8988T (cell line): ENCODE results near the gene CDRT15.
"Not testable (repeated sequence)": the region's sequence is repeated elsewhere in the genome, so short reads cannot be mapped to it uniquely, and the experiment has no call there.

Experiments used
- DNase-seq: peaks from one replicate; pipeline ENCODE4 v3.0.0; 2011

CDRT15 gene

DNA sequence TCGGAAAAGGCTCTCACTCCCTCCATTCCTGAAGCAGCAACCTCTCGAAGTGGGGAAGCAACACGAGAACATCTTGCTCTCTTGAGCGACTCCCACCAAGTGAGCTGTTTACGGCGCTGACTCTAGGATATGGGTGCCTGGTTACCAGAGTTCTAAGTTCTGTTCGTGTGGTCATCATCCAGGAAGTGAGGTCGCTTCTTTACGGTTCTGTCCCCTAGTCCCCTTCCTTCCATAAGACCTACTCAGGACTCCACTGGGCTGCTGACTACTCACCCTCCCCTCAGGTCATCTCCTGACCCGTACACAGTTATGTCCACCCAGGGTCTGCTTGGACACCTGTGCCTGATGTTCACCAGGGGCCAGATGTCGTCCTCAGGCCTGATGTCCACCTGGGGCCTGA, at the start of gene CDRT15:
TSS of gene CDRT15 (minus strand) at position 101 of the 400 bp plus-strand sequence. CDS start at position 72, 29 bp downstream.
- not testable (repeated sequence) for DNase-seq

DNA sequence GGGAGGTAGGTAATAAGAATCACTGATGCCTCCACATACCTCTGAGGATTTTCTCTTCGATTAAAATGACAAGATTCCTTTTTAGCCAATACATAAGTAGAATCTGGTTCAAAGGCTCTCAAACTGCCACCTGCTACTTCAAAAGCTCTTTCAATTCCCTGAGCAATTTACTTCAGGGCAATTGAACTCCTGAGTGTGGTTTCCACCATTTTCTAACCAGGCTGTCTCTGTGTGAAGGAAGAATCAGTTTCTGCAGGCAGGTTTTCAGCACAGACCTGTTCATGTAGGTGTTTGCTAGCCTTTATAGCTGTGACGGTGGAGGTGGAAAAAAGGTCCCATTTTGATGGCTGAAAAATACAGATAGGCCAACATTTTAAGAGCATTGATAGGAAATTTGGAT, 46.1 kb upstream of the CDRT15 start:
- DNase-seq = no peak

DNA sequence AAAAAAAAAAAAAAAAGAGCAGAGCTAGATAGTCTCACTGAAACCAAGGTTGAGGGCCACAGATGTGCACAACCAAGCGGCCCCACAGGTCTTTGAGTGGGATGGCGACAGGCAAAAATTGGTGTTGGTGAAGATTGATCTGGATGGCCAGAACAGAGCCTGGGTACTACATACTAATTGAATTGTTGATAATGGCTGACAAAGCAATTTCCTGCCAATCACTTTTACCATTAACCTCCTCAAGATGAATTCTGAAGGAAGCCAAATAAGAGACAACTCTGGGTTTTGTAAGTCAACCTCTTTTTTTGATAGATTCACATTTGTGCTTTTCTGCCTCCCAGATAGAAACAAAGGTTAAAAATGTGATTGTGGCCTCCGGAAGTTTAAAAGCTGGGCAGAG, 44.9 kb upstream of the CDRT15 start:
- no peak for DNase-seq

DNA sequence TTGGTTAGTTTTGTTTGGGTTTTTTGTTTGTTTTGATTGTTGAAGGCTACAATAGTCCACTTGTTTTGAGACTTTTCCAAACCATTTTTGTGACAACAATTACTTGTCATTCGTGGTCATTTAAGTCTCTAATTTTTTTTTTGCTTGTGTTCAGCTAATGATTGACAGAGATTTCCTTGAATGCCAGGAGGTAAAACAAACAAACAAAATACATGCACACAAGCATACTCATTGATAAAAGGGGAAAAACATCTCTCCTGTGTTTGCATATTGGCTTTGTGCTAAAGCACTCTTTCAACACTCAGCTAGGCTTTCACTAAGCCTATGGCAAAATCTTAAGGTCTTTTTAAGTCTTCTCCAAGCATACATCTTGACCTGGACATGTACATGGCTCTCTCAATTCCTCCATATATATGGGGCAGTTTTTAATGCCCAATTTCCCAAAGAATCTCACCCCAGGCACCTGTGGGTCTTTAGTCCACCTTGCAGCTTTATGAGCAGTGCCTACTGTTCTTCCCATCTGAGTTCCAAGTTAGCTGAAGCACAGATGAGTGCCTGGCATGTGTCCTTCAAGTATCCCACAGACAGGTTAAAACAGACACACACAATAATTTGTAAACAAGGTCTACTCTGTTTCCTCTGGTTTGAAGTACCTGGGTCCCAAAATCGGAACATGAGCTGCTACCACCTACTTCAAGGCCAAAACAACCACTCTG, 40.0 kb upstream of the CDRT15 start:
- DNase-seq = no peak

DNA sequence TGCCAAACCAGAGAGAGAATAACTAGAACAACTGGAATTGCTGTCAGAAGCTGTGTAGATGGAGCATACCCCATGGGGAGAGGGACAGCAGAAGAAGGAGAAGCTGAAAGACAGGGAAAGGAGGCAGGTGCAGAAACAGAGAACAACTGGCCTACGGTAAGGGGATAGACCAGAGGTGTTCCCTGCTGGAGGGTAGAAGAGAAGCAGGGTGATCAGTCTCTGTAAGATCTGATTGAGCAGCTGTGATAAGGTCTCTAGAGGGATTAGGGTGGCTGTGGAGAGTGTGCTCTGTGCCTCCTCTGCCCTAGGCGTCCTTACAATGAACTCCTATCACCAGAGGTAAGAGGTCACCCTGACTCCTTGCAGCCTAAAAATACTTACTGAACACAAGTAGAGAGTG, 33.8 kb upstream of the CDRT15 start:
- DNase-seq = no peak

DNA sequence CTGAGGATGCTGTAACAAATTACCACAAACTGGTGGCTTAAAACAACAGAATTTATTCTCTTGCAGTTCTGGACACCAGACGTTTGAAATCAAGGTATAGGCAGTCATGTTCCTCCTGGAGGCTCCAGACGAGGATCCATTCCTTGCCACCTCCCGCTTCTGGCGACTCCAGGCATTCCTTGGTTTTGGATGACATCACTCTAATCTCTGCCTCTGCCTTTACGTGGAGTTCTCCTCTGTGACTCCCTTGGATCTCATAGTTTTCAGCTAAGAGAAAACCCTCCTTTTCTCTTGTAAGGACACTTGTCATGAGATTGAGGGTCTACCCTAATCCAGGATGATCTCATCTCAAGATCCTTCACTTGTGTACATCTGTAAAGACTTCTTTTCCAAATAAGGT, 32.8 kb upstream of the CDRT15 start:
- DNase-seq = no peak

DNA sequence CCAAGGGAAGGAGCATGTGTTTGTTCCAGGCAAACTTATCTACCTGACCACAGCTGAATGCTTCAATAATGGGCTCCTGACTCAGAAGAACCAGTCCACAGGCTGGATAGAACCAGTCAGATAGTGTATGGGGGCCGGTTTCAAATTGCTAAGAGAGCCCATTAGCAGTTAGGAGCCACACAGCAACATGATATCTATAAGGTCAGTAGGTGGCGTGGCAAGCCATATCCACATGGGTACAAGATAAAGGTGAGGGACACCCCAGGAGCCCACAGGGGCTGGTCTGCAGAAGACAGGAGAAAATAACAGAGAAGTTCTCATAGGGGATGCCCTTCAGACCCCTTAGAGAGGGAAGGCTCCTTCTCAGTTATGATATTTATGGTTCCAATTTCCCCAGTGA, 31.6 kb upstream of the CDRT15 start:
- DNase-seq = no peak

DNA sequence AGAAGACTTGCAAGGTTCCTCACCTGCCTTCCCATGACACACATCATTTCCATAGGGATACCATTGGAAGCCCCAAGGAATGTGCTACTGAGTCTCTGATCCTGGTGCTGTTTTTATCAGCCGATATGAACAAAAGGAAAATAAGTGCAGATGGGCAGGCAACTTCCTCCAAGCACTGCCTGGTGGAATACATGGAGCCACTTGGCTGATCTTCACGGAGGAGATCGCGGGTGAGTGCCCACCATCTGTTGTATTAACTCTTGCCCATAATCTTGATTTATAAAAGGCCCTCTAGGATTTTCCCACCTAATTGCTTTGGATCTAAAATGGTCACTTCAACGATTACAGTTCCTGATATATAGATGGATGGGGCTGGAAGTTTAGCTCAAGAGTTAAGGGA, 24.7 kb upstream of the CDRT15 start:
- no peak for DNase-seq

DNA sequence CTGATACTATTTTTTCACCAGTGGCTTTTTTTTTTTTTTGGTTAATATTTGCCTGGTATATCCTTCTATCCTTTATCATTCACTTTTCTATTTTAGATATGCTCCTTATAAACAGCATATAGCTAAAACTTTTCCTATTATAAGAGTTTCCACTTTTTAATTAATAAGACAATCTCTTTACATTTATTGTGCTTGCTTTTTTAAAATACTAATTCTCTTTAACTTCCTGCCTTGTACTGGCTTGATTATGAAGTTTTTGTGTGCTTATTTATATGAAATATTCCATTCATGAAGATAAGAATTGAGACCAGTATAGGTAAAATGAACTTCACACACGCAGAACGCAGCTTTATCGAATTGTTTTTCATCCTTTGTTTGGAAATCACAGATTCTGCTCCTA, 9.0 kb upstream of the CDRT15 start:
- no peak for DNase-seq

DNA sequence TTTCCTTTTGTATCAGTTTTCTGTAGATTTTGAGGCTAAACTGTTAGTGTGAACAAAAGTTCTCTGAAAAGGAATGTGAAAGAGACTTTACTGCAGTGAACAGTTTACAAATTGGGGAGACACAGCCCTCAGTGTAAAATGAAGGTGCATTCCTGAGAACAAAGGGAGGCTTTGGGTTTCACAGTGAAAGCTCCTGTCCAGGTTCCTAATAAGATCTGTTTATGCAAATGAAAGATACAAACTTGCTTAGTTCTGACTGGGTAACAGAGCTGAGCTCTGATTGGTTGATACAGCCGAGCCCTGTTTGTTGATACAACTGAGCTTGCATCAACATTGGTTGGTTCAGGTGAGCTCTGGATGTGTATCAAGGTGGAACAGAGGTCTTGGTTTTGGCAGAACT, 8.3 kb upstream of the CDRT15 start:
- no peak for DNase-seq

DNA sequence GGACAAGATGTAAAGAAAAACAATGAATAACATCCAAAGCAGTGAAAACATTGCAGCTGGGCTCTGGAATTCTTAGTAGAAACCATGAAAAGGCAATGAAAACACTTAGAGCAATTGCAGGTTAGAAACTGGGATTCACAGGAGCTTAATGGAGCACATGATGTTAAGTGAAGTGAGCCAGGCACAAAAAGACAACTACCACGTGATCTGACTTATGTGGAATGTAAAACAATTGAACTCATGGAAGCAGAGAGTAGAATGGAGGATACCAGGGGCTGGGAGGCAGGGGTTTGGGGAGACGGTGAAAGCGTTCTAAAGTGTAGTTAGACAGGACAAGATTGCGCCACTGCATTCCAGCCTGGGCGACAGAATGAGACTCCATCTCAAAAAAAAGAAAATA, 2.6 kb upstream of the CDRT15 start:
- DNase-seq = not testable (repeated sequence)

DNA sequence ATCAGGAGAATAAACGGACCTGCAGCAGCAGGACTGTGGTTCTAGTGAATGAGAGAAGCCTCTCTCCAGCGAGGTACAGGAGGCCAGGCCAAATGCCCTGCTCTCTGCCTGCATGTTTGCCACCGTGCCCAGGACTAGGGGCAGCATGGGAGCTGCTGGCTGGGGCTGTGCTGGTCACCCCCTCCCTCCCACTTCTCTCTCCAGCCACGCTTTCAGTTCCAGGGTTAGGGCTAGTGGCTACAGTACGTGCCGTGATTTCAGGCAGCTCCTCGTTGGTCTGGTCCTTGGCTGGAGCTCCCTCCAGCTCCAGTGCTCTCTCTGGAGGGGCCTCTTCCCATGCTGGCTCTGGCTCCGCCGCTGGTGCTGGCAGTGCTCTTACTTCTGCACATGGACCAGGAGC, 630 bp downstream of the CDRT15 start:
- DNase-seq = not testable (repeated sequence)

DNA sequence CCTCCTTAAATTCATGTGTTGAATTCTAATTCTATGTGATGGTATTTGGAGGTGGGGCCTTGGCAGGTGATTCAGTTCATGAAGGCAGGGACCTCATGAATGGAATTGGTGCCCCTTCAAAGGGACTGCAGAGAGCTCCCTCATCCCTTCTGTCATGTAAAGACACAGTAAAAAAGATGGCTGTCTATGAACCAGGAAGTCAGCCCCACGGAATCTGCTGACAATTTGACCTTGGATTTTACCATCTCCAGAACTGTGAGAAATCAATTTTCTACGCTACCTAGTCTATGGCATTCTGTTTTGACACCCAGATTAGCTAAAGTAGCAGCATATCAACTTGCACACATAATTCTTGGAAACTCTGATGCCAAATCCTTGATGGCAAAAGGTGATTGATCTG, 1.6 kb downstream of the CDRT15 start:
- not testable (repeated sequence) for DNase-seq

DNA sequence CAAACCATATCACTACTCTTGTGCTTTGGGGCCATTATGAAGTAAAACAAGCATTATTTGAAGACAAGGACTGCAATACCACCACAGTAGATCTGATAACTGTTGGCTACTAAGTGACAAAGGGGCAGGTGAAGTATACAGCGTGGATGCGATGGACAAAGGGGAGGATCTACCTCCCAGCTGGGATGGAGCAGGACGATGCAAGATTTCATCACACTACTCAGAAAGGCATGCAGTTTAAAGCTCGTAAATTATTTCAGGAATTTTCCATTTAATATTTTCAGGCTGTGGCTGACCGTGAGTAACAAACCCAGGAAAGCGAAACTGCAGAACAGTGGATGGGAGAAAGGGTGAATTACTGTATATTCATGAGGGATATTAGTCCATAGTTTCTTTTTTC, 5.5 kb downstream of the CDRT15 start:
- DNase-seq = not testable (repeated sequence)

DNA sequence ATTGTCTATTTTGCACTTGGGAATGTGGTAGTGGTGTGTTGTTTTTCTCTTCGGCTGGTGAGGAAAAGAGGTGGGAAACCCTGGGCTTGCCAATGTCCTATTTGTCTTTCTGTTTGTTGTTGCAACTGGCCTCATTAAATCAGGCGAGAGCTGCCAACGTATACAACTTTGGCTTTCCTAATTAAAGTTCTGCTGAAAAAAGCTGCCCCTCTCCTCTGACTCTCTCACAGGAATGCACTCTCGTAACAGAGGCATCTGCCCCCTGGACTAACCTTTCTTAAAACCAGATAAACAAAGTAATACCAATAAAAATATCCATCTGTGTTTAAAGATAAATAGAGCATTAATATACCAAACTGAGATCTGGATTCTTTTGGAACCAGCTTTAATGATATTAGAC, 7.8 kb downstream of the CDRT15 start:
- DNase-seq = no peak

DNA sequence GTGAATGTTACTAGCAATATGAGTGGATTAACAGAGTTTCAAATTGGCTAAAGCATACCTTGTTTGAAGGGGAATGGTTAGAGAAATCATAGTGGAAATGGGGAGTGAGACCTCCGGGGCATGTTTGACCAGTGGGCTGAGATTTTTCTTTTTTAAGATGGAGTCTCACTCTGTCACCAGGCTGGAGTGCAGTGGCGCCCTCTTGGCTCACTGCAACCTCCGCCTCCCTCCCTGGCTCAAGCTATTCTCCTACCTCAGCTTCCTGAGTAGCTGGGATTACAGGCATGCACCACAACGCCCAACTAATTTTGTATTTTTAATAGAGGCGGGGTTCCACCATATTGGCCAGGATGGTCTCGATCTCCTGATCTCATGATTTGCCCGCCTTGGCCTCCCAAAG, 9.6 kb downstream of the CDRT15 start:
- no peak for DNase-seq

DNA sequence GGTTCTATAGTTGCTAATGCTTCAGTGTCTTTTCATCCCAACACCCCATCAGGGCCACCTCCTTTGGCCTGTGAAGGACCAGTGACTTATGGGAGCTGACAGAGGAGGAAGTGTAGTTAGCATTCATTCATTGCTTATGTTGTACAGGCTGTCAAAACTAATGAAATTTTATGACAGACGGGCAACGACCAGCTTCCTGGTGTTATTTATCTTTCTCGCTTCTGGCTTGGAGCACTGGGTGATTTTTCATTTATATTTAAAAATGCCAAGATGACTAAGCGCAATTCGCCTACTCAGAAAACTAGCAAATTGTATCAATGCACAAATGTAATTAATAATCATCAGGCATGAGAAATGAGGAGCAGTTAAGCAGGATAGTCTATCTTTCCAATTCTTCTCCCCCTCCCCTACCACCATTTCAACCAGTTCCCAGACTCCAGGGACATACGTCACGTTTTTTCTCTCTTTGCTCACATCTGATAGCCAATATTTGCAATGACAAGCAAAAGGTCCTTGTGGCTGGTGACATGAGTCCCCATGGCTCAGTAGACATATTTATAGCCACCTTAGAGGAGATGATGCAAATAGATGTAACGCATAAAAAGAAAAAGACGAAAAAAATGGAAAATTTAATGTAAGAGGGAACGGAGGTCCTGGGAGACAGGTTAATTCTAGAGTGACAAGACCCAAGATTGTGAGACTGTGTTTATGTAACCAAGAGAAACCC, 11.2 kb downstream of the CDRT15 start:
- DNase-seq = no peak

DNA sequence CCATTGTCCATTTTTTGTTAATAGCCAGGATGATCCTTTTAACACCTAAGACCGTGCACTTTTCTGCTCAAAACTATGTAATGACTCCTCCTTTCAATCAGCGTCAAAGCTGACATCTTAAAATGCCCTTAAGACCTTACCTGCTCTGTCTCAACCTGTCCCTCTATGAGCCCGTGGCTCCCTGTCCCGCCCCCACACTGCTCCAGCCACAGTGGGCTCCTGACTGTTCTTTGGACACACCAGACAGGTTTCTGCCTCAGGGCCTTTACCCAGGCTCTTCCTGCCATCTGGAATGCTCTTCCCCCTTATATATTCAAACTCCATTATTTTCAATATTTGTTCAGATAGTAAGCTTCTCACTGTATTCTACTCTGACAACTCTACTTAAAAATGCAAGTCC, 14.1 kb downstream of the CDRT15 start:
- no peak for DNase-seq

DNA sequence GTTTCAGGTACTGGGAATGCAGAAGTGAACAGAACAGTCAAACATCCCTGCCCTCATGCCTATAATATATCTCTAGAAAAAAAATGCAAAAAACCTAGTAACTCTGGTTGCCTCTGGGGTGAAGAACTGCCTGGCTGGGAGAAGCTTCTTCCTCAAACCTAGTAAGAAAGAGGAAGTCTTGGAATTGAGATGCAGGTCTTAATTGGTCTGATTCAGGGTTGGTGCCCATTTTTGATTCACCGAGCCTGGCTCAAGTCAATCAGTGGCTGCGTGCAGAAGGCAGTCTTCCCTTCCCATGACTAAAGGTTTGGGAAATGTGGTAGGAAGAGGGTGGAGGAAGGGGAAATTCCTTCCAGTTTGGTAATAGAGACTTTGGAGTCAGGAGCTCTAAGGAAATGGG, 22.4 kb downstream of the CDRT15 start:
- no peak for DNase-seq

DNA sequence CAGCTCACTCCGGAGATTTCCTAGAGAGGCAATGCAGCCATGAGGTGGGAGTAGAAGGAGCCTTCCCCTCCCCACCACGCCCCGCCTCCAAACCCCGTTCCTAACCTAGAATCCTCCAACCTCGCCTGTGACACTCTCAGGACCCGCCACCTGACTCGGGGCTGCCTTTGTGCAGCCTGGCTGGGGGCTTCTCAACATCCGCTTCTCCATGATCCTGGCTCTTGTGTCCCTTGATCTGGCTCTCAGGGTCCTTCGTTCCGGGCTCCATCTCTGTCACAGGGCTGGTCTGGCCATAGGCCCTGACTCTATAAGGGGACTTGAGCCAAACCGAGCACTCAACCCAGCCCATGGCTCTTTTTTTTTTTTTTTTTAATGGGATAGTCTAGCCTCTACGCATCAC, 24.3 kb downstream of the CDRT15 start:
- DNase-seq = no peak

DNA sequence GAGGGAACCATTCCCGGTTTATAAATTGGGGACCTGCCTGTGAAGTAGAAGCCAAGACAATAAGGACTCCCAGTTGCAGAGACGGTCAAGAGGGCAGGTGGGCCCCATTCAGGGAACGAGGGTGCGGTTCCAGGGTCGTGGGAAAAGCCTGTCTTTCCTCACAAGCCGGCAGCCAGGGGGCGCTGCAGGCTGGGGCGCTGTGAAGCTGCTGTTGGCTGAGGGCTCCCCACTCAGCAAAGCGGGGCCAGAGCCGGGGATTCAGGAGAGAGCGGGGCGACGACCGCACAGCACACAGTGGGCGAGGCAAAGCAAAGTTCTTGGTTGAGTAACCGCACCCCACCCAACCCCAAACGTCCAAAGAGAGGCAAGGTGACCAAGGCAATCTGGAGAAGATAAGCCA, 24.9 kb downstream of the CDRT15 start:
- no peak for DNase-seq

DNA sequence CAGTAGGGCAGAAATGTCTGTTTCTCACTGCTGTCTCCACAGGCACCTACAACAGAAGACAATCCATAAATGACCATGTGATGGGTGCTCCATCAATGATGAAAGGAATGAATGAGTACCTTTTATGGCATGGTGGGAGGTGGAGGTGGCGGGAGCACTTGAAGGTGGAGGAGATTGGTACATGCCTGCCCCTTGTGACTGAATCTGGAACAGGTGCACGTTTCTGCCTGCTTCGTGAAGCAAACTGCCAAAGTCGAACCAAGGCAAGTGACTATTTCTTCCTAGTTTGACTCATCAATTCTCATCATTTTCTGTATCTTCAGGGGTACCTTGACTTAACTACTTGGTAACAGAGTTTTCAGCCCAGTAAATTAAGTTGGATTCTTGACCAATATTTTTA, 25.4 kb downstream of the CDRT15 start:
- DNase-seq = no peak

DNA sequence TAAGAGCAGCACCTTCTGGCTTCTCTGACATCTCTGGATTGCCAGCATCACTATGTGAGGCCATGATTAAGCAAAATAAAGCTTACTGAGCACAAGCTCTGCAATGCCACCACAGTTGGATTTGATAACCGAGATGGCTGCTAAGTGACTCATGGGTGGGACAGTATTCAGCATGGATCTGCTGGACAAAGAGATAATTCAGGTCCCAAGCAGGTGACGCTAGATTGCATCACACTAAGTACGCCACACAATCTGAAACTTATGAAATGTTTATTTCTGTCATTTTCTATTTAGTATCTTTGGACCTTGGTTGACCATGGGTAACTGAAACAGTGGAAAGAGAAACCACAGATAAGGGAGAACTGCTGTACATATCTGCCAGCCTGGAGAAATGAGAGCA, 27.4 kb downstream of the CDRT15 start:
- no peak for DNase-seq

DNA sequence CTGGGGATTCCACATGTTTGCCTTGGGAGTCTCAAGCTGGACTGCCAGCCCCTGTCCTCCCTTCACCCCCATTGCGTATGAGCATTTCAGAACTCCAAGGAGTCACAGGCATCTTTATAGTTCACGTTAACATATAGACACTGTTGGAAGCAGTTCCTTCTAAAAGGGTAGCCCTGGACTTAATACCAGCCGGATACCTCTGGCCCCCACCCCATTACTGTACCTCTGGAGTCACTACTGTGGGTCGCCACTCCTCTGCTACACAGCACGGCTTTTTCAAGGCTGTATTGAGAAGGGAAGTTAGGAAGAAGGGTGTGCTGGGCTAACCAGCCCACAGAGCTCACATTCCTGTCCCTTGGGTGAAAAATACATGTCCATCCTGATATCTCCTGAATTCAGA, 28.9 kb downstream of the CDRT15 start:
- DNase-seq = no peak

DNA sequence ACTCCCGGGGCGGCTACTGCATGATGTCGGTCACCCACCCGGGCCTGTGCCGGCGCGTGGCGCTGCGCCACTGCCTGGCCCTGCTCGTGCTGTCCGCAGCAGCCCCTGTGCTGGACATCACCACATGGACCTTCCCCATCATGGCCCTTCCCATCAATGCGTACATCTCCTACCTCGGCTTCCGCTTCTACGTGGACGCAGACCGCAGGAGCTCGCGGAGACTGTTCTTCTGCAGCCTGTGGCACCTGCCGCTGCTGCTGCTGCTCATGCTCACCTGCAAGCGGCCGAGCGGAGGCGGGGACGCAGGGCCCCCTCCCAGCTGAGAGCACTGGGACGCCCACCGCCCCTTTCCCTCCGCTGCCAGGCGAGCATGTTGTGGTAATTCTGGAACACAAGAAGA, 29.8 kb downstream of the CDRT15 start:
- no peak for DNase-seq
